Endodermal cell (in vitro differentiated cells): ENCODE data around the gene CTDSP1. TPM values are rescaled to one million over a fixed set of nuclear protein-coding genes. Genes with fewer than 3 reads are reported as not detected.

Experiments used
- DNase-seq: peaks from one replicate; pipeline ENCODE4 v3.0.0-alpha.2; 2017
- H3K27ac ChIP-seq: 2 replicates; pipeline ENCODE4 v1.5.1; 2013; ENCODE audit warnings: mild to moderate bottlenecking, low read depth, low read length, moderate library complexity
- H3K27me3 ChIP-seq: 2 replicates; pipeline ENCODE4 v1.6.1; 2013; ENCODE audit warnings: mild to moderate bottlenecking, low read length, moderate library complexity; ENCODE audit not compliant: insufficient read depth, control insufficient read depth, poor library complexity, severe bottlenecking
- H3K36me3 ChIP-seq: 2 replicates; pipeline ENCODE4 v1.7.0; 2013; ENCODE audit warnings: mild to moderate bottlenecking, low read length, moderate library complexity; ENCODE audit not compliant: control insufficient read depth, insufficient read depth
- H3K4me1 ChIP-seq: one replicate; pipeline ENCODE4 v1.7.0; 2013; ENCODE audit warnings: low read length; ENCODE audit not compliant: control insufficient read depth, insufficient read depth
- H3K4me3 ChIP-seq: 2 replicates; pipeline ENCODE4 v1.5.1; 2013; ENCODE audit warnings: mild to moderate bottlenecking, low read length, moderate library complexity
- H3K9ac ChIP-seq: 2 replicates; pipeline ENCODE4 v1.6.1; 2013; ENCODE audit warnings: mild to moderate bottlenecking, low read length, moderate library complexity; ENCODE audit not compliant: poor library complexity, severe bottlenecking; ENCODE audit errors: extremely low read depth
- H3K9me3 ChIP-seq: 2 replicates; pipeline ENCODE4 v1.6.1; 2013; ENCODE audit warnings: mild to moderate bottlenecking, low read length, moderate library complexity; ENCODE audit not compliant: control insufficient read depth
- H3K27ac Mint-ChIP-seq: 2 replicates; pipeline ENCODE4 v1.8.0; 2020; ENCODE audit warnings: mixed read lengths
- H3K27me3 Mint-ChIP-seq: 2 replicates; pipeline ENCODE4 v1.8.0; 2021; ENCODE audit warnings: mild to moderate bottlenecking, mixed read lengths; ENCODE audit not compliant: insufficient read depth
- H3K36me3 Mint-ChIP-seq: 2 replicates; pipeline ENCODE4 v1.8.0; 2020; ENCODE audit warnings: low read depth, mixed read lengths
- H3K4me1 Mint-ChIP-seq: 2 replicates; pipeline ENCODE4 v1.8.0; 2020; ENCODE audit warnings: mixed read lengths
- H3K4me3 Mint-ChIP-seq: 2 replicates; pipeline ENCODE4 v1.8.0; 2020; ENCODE audit warnings: mild to moderate bottlenecking, moderate library complexity, mixed read lengths
- H3K9me3 Mint-ChIP-seq: 2 replicates; pipeline ENCODE4 v1.8.0; 2020; ENCODE audit warnings: mild to moderate bottlenecking, mixed read lengths
- WGBS, 2 experiments: methylation state at CpG; one replicate each; pipeline versions ENCODE4 v1.1.5 to v1.1.7; 2013; ENCODE audit warnings: missing lambda C conversion rate in 2 of 2, mixed read lengths in 1 of 2; ENCODE audit not compliant: insufficient coverage in 1 of 2, insufficient read length in 1 of 2; 5-methylcytosine and 5-hydroxymethylcytosine counted together
- total RNA-seq, 2 donors: library from RNA; stranded (reverse); fragmentation: NEBNext Ultra II Directional in 1 of 2; extraction: Animal tissue kit (Norgen Biotek cat#: 25700) in 1 of 2; gene quantifications; 2 replicates in 1 of 2; 3 replicates in 1 of 2; pipeline ENCODE4 v1.2.1, GENCODE V29; 2021
- TF ChIP-seq, protein P1 (sequence below): fragments of 200-600 bp; sonication (generic); conservative IDR thresholded peaks from 2 replicates; pipeline ENCODE4 v1.5.0; 2021; ENCODE audit warnings: antibody characterized with exemption, mild to moderate bottlenecking

Gene CTDSP1
- total RNA-seq, 2 donors from 2014 or later: 66.8 to 123 TPM

DNA sequence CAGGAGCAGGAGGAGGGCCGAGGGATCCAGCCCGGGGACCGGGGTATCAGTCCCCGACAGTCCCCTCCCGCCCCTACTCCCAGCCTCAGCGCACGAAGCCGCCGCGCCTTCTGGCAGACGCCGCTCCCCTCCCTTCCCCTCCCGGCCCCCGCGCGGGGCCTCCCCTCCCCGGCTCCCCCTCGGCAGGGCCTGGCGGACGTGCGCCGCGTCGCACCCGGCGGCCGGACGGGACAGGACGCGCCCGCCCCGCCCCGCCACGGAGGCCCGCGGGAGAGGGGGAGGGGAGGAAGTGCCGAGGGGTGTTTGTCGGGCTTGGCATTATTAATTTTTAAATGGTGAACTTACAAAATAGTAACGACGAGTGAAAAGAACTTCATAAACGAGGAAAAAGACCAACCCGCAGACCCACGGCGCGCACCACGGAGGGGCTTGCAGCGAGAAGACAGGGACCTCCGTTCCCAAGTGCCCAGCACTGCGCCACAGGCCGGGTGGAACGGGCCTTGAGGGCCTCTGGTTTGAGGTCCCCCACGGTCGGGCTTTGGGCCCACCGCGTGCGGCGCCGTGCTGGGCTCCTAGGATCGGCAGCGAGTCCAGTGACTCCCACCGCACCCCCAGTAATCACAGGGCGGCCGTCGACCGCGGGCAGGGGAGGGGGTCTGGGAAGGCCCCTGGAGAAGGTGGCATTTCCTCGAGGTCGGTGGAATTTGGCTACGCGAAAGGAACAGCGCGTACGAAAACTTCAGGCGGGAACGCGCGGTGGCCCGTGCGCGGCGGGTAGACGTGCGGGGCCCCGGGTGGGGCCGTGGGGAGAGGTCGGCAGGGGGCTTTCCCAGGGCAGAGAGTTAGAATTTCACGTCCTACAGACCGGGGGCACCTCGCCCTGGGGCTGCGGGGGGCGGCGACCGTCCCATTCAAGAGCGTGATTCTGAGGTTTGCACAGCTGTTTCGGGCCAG is 954 bp upstream of the CTDSP1 start:
- H3K4me1 ChIP-seq: no peaks in the 10 kb centered on the region
- no peaks in the 10 kb centered on the region for H3K9me3 ChIP-seq
- peaks cover 24% of the 10 kb centered on the region for H3K36me3 ChIP-seq
- Mint-ChIP-seq H3K4me3 (peak overlapping the region; percentile 88), H3K27me3 (peaks cover 21% of the 10 kb centered on the region), H3K9me3 (no peaks in the 10 kb centered on the region), H3K4me1 (peaks cover 18% of the 10 kb centered on the region), H3K27ac (peak overlapping the region; percentile 81), H3K36me3 (peaks cover 12% of the 10 kb centered on the region)
- 3% methylated on average over 36 to 94 of the region's 95 CpGs for WGBS, 2 experiments
- DNase-seq: peak; percentile 77
- H3K4me3 ChIP-seq: peak overlapping the region; percentile 94
- H3K9ac ChIP-seq: peak overlapping the region; percentile 82
- no peaks in the 10 kb centered on the region for H3K27me3 ChIP-seq
- TF ChIP-seq, protein P1, sequence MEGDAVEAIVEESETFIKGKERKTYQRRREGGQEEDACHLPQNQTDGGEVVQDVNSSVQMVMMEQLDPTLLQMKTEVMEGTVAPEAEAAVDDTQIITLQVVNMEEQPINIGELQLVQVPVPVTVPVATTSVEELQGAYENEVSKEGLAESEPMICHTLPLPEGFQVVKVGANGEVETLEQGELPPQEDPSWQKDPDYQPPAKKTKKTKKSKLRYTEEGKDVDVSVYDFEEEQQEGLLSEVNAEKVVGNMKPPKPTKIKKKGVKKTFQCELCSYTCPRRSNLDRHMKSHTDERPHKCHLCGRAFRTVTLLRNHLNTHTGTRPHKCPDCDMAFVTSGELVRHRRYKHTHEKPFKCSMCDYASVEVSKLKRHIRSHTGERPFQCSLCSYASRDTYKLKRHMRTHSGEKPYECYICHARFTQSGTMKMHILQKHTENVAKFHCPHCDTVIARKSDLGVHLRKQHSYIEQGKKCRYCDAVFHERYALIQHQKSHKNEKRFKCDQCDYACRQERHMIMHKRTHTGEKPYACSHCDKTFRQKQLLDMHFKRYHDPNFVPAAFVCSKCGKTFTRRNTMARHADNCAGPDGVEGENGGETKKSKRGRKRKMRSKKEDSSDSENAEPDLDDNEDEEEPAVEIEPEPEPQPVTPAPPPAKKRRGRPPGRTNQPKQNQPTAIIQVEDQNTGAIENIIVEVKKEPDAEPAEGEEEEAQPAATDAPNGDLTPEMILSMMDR: no peak
- H3K27ac ChIP-seq: no peak overlapping the region

GRCh38 chr2:218400167-218400929 is 680 bp downstream of the CTDSP1 start:
- WGBS, 2 experiments: 0 to 1% methylated on average over 2 to 54 of the region's 63 CpGs

More at GRCh38 chr2:218400167-218400929, 680 bp downstream of the CTDSP1 start:
- H3K4me1 Mint-ChIP-seq: peaks cover 21% of the 10 kb centered on the region
- peaks cover 16% of the 10 kb centered on the region for H3K27me3 Mint-ChIP-seq
- H3K9me3 Mint-ChIP-seq: no peaks in the 10 kb centered on the region
- peak; percentile 84 for DNase-seq
- TF ChIP-seq, protein P1: no peak
- Histone ChIP-seq H3K27ac (no peak overlapping the region), H3K4me3 (peak overlapping the region; percentile 77), H3K9ac (peak overlapping the region; percentile 69), H3K4me1 (no peaks in the 10 kb centered on the region), H3K36me3 (peaks cover 33% of the 10 kb centered on the region), H3K27me3 (no peaks in the 10 kb centered on the region), H3K9me3 (no peaks in the 10 kb centered on the region)
- peak overlapping the region; percentile 97 for H3K27ac Mint-ChIP-seq
- H3K4me3 Mint-ChIP-seq: peak overlapping the region; percentile 88
- peaks cover 20% of the 10 kb centered on the region for H3K36me3 Mint-ChIP-seq
